Muscle layer of duodenum (tissue), 2 donors: Measurements from ENCODE around the gene C16orf78.

ENCODE experiments used
- H3K27ac ChIP-seq: one replicate; pipeline ENCODE4 v1.7.0; 2013; ENCODE audit warnings: mild to moderate bottlenecking, low read length
- H3K27me3 ChIP-seq: one replicate; pipeline ENCODE4 v1.7.0; 2013; ENCODE audit warnings: low read depth, mild to moderate bottlenecking, control low read depth, low read length
- H3K36me3 ChIP-seq, 2 donors: one replicate each; pipeline ENCODE4 v1.7.0; 2013; ENCODE audit warnings: low read length in 2 of 2, control low read depth in 1 of 2, mild to moderate bottlenecking in 1 of 2; ENCODE audit not compliant: insufficient read depth in 2 of 2, control insufficient read depth in 1 of 2
- H3K4me1 ChIP-seq, 2 donors: one replicate each; pipeline ENCODE4 v1.7.0; 2013; ENCODE audit warnings: low read length in 2 of 2, mild to moderate bottlenecking in 2 of 2, control low read depth in 1 of 2, moderate library complexity in 1 of 2; ENCODE audit not compliant: insufficient read depth in 2 of 2, control insufficient read depth in 1 of 2
- H3K4me3 ChIP-seq, 2 donors: one replicate each; pipeline ENCODE4 v1.7.0; 2013; ENCODE audit warnings: low read length in 2 of 2, low read depth in 1 of 2, mild to moderate bottlenecking in 1 of 2
- H3K9me3 ChIP-seq, 2 donors: one replicate each; pipeline ENCODE4 v1.7.0; 2013; ENCODE audit warnings: low read length in 2 of 2, control low read depth in 1 of 2, mild to moderate bottlenecking in 1 of 2; ENCODE audit not compliant: control insufficient read depth in 1 of 2
- donor health status: healthy.

Gene C16orf78

GRCh38 chr16:49436181-49436580 lies 62.6 kb downstream of the C16orf78 start:
- Histone ChIP-seq H3K4me3 (no peak overlapping the region), H3K36me3 (no peaks in the 10 kb centered on the region), H3K4me1 (no peaks in the 10 kb centered on the region), H3K27ac (no peak overlapping the region), H3K9me3 (no peaks in the 10 kb centered on the region), H3K27me3 (no peaks in the 10 kb centered on the region)

GRCh38 chr16:49437344-49437743 lies 63.7 kb downstream of the C16orf78 start:
- no peaks in the 10 kb centered on the region for H3K36me3 ChIP-seq
- no peaks in the 10 kb centered on the region for H3K27me3 ChIP-seq
- no peaks in the 10 kb centered on the region for H3K4me1 ChIP-seq
- no peak overlapping the region for H3K27ac ChIP-seq
- no peaks in the 10 kb centered on the region for H3K9me3 ChIP-seq
- no peak overlapping the region for H3K4me3 ChIP-seq

GRCh38 chr16:49439050-49439449 lies 65.4 kb downstream of the C16orf78 start:
- no peak overlapping the region for H3K27ac ChIP-seq
- no peaks in the 10 kb centered on the region for H3K9me3 ChIP-seq
- H3K4me3 ChIP-seq: no peak overlapping the region
- H3K36me3 ChIP-seq: no peaks in the 10 kb centered on the region
- H3K27me3 ChIP-seq: no peaks in the 10 kb centered on the region
- H3K4me1 ChIP-seq: no peaks in the 10 kb centered on the region

GRCh38 chr16:49439676-49440075 lies 66.1 kb downstream of the C16orf78 start:
- Histone ChIP-seq H3K9me3 (no peaks in the 10 kb centered on the region), H3K4me3 (no peak overlapping the region), H3K36me3 (no peaks in the 10 kb centered on the region), H3K27me3 (no peaks in the 10 kb centered on the region), H3K27ac (no peak overlapping the region), H3K4me1 (no peaks in the 10 kb centered on the region)

- Histone ChIP-seq H3K27me3 (no peaks in the 10 kb centered on the region), H3K9me3 (no peaks in the 10 kb centered on the region), H3K27ac (no peak overlapping the region), H3K36me3 (no peaks in the 10 kb centered on the region), H3K4me3 (no peak overlapping the region), H3K4me1 (no peaks in the 10 kb centered on the region)
Measured at GRCh38 chr16:49440156-49441065, 66.8 kb downstream of the C16orf78 start.

- no peaks in the 10 kb centered on the region for H3K4me1 ChIP-seq
- no peaks in the 10 kb centered on the region for H3K9me3 ChIP-seq
- no peaks in the 10 kb centered on the region for H3K36me3 ChIP-seq
- no peak overlapping the region for H3K4me3 ChIP-seq
- H3K27ac ChIP-seq: no peak overlapping the region
- H3K27me3 ChIP-seq: no peaks in the 10 kb centered on the region
Measured at GRCh38 chr16:49441366-49441780, 67.8 kb downstream of the C16orf78 start.

GRCh38 chr16:49442805-49443204 lies 69.2 kb downstream of the C16orf78 start:
- no peak overlapping the region for H3K4me3 ChIP-seq
- no peaks in the 10 kb centered on the region for H3K27me3 ChIP-seq
- H3K4me1 ChIP-seq: no peaks in the 10 kb centered on the region
- no peaks in the 10 kb centered on the region for H3K36me3 ChIP-seq
- no peak overlapping the region for H3K27ac ChIP-seq
- no peaks in the 10 kb centered on the region for H3K9me3 ChIP-seq

- Histone ChIP-seq H3K27me3 (no peaks in the 10 kb centered on the region), H3K36me3 (no peaks in the 10 kb centered on the region), H3K4me3 (no peak overlapping the region), H3K9me3 (no peaks in the 10 kb centered on the region), H3K27ac (no peak overlapping the region), H3K4me1 (no peaks in the 10 kb centered on the region)
Measured at GRCh38 chr16:49443576-49443975, 70.0 kb downstream of the C16orf78 start.

GRCh38 chr16:49446805-49447204 lies 73.2 kb downstream of the C16orf78 start:
- H3K9me3 ChIP-seq: no peaks in the 10 kb centered on the region
- H3K4me1 ChIP-seq: no peaks in the 10 kb centered on the region
- no peak overlapping the region for H3K27ac ChIP-seq
- no peaks in the 10 kb centered on the region for H3K36me3 ChIP-seq
- no peak overlapping the region for H3K4me3 ChIP-seq
- no peaks in the 10 kb centered on the region for H3K27me3 ChIP-seq
